GM19193 (cell line): ENCODE results near the gene SORBS1.

Experiments
- POLR2A ChIP-seq: IDR thresholded peaks from 4 replicates; pipeline ENCODE4 v1.6.1; 2011; ENCODE audit not compliant: insufficient read depth, insufficient read length; ENCODE audit errors: extremely low read depth

The SORBS1 gene

DNA sequence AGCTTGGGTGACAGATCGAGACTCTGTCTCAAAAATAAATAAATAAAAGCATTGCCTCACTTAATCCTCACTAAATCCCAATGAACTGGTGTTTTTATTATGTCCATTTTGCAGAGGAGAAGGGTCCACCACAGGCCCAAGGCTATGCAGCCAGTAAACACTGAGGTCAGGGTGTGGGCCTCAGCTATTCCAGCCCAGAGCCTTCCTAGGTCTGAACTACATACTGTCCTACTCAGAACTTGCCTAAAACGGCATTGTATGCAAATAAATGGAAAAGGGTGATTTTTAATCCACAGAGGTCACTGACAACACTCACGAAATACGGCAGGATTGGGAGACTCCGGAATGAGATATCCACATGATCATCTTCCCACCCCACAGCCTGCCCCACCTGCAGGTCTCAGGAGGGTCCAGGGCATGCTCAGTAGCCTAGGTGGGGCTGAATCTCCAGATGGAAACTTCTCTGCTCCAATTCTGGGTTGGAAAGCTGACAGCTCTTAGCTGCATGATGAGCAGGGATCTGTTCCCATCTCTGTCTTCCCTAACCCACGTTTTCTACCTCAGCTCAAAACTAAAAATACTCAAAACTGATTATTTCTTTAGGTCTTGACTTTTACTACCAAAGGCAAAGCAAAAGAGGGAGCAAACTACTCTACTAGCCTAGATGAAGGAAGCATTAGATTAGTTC, 121.0 kb downstream of the SORBS1 start:
- no peak for TF ChIP-seq POLR2A

DNA sequence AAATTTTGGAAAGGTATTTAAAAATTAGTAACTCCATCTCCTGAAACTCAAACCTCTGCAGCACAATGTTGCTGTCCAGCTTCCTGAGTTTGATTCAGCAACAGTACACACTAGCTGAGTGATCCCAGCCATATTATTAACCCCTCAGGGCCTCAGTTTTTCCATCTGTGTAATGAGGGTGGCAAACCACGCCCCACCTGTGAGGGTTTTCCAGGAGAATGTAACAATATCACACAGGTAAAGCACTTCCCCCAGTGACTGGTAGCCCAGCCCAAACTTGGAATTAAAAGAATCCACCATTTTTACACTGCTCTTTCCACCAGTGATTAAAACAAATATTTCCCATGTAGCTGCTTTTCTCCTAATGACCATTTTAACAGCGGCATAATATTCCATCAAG, 122.4 kb downstream of the SORBS1 start:
- TF ChIP-seq POLR2A: no peak

DNA sequence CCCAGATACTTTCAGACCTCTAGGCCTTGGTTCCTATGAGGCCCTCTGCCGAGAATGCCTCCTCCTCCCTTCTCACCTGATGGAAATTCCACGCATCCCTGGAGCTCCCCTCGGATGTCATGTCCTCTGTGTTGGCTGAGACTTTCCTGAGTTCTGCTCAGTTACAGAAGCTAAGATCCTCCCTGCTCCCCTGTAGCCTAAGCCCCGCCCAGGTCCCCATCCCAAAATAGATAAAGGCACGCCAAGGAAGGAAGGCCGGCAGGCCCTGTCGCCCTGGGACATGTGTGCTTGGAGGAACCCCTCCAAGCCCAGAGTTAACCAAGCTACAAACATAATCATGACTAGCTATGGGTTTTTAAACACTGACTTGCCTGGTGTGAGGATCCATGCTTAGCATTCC, 123.5 kb downstream of the SORBS1 start:
- no peak for TF ChIP-seq POLR2A

DNA sequence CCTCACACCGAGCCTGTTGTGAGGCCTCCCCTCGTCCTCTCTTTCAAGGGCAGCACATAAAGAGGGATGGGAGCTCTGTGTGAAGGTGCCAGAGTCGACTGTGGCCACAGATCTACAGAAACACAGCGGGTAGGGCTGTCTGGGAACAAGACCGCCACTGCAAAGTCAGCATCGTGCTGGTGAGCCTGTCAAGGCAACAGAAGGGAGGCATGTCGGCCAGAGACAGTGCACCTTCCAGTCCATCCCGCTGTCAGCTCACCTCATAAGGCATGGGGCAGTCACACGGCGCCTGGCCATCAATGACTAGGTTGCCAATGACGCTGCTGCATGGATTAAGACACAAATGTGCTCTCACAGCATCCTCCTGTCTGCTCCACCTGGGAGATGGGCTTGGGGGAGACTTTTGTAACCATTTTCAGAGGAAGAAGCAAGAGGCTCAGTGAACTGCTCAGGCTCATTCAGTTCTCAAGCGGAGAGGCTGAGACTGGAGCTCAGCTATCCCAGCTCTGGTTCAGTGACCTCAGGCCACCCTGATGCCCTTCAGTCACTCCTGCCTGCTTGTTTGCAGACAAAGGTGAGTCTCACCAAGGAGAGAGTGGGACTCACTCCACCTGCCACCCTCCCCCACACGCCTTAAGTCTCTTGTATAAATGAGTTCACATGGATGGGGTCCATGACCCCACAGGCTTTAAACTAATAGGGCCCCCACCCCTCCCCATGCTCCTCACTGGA, 125.5 kb downstream of the SORBS1 start:
- TF ChIP-seq POLR2A: no peak

DNA sequence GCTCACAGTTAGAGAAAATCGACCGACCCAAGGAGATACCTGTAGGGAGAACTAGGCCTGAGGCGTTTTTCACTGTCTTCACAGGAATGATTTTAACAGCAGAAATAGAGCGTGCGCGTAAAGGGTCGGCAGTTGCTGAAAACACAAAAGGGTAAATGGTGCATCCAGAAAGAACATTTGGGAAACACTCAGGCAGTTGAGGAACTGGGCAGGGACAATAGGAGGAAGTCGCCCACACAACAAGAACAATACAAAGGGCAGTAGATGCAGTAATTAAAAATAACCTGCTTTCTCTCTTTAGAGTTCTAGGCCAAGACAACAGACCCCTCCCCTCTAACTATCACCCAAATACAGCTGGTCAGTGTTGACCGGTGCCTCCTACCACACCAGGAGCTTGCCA, 126.6 kb downstream of the SORBS1 start:
- no peak for TF ChIP-seq POLR2A

DNA sequence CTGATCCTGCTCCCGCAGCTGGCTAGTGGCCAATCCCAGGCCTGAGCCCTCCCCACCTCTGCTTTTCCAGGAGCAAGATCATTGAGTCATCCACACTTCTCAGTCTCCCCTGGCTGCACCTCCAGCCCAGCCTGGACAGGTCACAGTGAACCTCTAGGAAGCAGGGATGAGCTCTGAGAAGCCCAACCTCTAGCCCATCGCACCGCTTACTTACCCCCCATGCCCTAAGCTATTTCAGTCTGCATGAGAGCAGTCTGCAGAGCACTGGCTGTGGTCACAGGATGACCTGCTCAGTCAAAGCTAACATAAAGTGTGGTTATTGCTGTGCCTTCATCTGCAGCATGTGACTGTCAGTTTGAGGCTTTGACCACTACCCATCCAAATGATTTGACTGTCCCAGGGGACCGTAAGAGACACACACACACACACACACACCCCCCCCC, 129.2 kb downstream of the SORBS1 start:
- TF ChIP-seq POLR2A: no peak

DNA sequence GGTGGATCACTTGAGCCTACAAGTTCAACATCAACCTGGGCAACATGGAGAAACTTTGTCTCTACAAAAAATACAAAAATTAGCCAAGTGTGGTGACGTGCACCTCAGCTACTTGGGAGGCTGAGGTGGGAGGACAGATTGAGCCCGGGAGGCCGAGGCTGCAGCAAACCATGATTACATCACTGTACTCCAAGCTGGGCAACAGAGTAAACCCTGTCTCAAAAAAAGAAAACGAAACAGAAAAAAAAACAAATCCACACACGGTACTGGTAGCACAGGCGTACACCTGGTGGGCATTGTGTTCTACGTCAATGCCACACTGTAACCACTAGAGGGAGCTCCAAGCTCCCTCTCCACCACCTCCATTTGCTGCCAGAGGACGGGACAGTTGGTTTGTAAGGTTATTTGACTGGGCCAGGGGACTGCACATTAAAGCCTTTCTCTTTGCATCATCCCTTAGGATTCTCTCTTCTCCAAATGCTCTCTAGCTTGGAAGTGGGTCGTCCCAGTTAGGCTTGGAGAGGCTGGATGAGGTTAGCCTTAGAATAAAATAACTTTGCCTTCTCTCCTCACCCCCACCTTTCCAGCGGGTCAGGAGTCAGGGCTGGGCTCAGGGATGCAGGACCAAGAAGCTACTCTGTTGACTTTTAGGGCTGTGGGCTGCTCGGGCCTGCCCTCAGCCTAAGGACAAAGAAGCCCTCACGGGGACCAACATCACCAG, 130.8 kb downstream of the SORBS1 start:
- no peak for TF ChIP-seq POLR2A

DNA sequence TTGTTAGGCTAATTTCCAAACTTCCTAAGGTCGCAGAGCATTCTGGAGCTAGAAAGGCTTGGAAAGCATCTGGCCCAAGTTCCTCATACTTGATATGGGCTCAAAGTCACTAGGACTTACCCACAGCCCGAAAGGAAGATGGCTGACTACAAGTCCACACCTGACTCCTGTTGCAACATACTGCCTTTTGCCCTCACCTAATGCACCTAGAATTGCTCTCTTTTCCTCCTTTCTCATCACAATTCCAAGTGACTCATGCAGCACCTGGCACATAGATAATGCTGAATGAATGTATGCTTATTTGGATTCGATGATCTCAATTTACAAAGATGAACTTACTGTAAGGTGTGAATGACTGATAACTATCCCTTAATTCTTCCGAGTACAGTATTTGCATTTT, 131.5 kb downstream of the SORBS1 start:
- TF ChIP-seq POLR2A: no peak

DNA sequence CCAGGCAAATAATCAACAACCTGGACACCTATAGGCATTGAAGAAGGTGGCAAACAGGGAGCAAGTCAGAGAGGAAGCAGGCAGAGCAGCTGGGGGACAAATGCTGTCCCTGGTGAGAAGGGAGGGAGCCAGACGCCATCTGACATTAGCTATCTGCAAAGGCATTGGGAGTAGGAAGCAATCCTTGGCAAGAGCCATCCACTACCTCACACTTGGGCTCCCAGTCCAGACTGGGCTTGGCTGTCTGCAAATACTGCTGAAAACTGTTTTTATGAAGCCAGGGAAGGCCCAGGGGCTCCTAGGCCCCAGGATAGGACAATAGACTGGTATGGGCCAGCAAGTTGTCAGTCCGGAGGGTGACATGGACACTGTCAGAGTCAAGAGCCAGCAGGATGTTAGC, 132.5 kb downstream of the SORBS1 start:
- TF ChIP-seq POLR2A: no peak

DNA sequence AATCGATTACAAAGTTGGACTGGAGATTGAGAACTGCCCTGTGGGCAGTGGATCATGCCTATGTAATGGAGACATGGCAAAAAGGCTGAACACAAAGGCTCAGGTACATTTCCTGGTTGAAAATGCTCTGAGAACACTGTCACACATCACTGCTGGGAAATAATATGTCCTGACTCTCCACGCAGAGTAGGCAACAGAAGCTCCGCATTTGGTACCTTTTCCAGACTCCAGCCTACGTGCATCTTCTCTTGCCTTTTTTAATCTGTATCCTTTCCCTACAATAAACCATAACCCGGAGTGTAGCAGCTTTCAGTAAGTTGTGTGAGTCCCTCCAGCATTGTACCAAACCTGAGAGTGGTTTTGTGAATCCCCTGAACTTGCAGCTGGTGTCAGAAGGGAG, 134.7 kb downstream of the SORBS1 start:
- TF ChIP-seq POLR2A: no peak

DNA sequence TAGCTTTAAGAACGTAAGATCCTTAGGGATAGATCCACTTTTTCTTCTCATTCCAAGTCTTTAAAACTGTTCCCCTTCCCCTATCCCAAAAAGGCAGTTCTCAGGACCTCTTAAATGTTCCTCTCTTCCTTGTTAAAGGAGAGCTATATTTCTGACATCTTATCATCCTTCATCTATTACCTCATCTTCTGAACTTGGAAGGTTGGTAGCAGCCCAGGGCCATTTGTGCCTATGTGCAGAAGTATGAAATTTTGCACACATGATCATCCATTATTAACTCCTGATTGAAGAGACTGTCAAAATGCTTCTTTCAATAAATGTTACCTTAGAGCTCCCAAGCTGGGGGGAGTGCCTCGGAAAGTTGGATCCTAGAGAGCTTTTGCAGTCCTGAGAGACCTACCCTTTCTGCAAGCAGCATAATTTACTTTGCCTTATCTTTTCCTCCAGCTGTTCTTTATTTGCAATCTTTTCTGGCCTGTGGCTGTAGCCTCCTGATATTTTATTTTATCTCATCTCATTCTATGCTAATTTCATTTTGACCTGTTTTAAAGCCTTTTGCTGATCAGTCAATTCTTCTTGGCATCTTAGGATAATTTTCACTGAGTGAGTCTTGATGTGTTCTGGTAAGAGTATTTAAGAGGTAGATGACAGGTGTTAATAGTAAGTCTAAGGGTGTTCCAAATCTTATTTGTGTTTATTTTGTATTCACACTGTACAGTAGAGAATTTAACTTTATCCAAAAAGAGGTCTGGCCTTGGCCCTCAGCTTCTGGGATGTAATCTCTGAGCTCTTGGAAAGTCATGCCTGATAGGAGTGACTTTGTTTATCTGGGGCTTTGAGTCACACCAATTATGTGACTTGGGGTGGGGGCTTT, 135.3 kb downstream of the SORBS1 start:
- TF ChIP-seq POLR2A: no peak

DNA sequence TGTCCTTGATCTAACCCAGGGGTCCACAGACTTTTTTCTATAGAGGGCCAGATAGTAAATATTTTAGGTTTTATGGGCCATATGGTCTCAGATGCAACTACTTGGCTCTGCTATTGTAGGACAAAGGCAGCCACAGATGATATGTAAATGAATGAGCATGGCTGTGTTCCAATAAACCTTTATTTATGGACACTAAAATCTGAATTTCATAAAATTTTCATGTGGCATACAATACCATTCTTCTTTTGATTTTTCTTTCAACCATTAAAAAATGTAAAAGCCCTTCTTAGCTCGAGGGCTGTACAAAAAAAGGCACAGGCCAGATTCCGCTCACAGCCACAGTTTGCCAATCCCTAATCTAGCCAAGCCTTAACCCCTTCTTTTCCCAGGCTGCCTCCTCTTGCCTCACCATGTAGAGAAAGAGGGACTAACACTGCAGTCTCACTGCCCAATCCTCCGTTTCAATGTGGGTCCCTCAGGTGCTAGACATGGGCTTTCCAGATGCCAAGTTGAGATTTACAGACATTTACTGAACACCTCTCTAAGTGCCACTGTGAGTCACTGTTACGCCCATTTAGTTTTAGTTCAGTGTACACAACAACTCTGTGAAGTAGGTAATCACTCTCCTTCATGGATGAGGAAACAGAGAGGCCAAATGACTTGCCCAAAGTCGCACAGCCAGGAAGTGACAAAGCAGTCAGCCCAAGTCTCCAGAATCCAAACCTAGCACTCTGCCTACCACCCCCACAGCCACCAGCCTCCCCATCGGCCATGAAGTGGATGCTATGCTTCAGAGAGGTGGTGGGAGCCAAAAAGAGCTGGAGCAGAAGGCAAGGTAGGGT, 137.8 kb downstream of the SORBS1 start:
- no peak for TF ChIP-seq POLR2A

DNA sequence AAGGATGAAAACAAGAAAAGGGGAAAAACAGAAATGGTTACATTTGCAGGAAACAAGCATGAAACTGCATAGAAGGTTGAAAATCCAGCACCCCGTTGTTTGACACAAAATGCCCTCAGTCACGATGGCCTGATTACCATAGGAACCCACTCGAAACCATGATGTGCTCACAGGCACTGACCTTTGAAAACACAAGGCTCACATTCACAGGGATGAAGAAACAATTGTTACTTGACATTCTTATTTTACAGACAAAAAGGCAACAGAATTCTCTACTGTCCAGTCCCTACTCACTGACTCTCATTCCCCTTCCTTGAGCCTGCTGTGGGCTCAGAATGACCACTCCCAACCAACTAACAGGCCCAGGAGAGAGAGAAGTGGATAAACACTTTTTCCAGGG, 138.9 kb downstream of the SORBS1 start:
- TF ChIP-seq POLR2A: no peak

DNA sequence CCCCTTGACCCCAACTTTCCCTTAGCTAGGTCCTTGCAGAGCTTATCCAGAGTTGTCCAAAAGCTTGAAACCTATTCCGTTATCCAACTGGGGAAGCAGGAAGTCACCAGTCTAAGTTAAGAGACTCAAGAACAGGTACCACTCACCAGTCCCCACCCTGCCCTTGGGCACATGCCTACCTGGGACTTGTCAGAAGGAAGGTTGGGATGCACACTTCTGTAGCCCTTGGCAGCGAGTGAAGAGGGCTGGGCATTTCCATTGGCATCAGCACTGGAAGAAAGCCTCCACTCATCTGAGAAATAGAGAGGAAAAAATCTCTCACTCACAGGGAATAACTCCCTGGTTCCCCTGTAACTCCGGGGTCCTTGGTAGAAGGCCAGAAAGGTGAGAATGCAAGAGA, 139.4 kb downstream of the SORBS1 start:
- TF ChIP-seq POLR2A: no peak
